GM12878 (cell line): ENCODE results near the gene UBASH3A.

Source experiments
- GABPA ChIP-seq: IDR thresholded peaks from 2 replicates; pipeline ENCODE4 v1.6.1; 2014; ENCODE audit warnings: antibody characterized with exemption, low read depth, mild to moderate bottlenecking, inconsistent platforms
- HDAC6 ChIP-seq: fragments of 200-600 bp; sonication (generic); IDR thresholded peaks from one replicate; pipeline ENCODE4 v1.8.0; 2017; ENCODE audit warnings: antibody characterized with exemption; ENCODE audit not compliant: unreplicated experiment
- LARP7 ChIP-seq: fragments of 450-650 bp; IDR thresholded peaks from 2 replicates; pipeline ENCODE4 v1.6.1; 2017; ENCODE audit warnings: mild to moderate bottlenecking
- MYC ChIP-seq: IDR thresholded peaks from 2 replicates; pipeline ENCODE4 v1.6.1; 2011; ENCODE audit warnings: mild to moderate bottlenecking, low read length, moderate library complexity, inconsistent platforms; ENCODE audit not compliant: insufficient read depth, insufficient replicate concordance, insufficient read length, severe bottlenecking
- POLR2A ChIP-seq: IDR thresholded peaks from 2 replicates; pipeline ENCODE4 v1.6.1; 2011; ENCODE audit warnings: low read depth, mild to moderate bottlenecking, low read length
- POLR2AphosphoS5 ChIP-seq: IDR thresholded peaks from 2 replicates; pipeline ENCODE4 v1.6.1; 2011; ENCODE audit warnings: mild to moderate bottlenecking, low read length, inconsistent platforms
- SREBF1 ChIP-seq: IDR thresholded peaks from 2 replicates; pipeline ENCODE4 v1.6.1; 2012; ENCODE audit warnings: mild to moderate bottlenecking, low read length
- TF ChIP-seq, protein P1 (sequence below): IDR thresholded peaks from 2 replicates; pipeline ENCODE4 v1.6.1; 2011; ENCODE audit warnings: borderline replicate concordance, low read depth, mild to moderate bottlenecking, moderate library complexity, low read length; ENCODE audit not compliant: insufficient read depth, poor library complexity, severe bottlenecking
- TF ChIP-seq, protein P2 (sequence below): fragments of 450-650 bp; IDR thresholded peaks from 2 replicates; pipeline ENCODE4 v1.6.1; 2016; ENCODE audit warnings: mild to moderate bottlenecking
- TF ChIP-seq, protein P3 (sequence below), 3 experiments: IDR thresholded peaks in 2 of 3; conservative IDR thresholded peaks in 1 of 3; 2 replicates each; pipeline ENCODE4 v1.5.1; 2011; ENCODE audit warnings: low read depth in 3 of 3, low read length in 3 of 3, mild to moderate bottlenecking in 3 of 3, control low read depth in 2 of 3, moderate library complexity in 2 of 3, inconsistent platforms in 1 of 3, mixed read lengths in 1 of 3; ENCODE audit not compliant: control insufficient read depth in 2 of 3, insufficient read depth in 1 of 3; ENCODE audit errors: extremely low read depth in 1 of 3

DNA sequence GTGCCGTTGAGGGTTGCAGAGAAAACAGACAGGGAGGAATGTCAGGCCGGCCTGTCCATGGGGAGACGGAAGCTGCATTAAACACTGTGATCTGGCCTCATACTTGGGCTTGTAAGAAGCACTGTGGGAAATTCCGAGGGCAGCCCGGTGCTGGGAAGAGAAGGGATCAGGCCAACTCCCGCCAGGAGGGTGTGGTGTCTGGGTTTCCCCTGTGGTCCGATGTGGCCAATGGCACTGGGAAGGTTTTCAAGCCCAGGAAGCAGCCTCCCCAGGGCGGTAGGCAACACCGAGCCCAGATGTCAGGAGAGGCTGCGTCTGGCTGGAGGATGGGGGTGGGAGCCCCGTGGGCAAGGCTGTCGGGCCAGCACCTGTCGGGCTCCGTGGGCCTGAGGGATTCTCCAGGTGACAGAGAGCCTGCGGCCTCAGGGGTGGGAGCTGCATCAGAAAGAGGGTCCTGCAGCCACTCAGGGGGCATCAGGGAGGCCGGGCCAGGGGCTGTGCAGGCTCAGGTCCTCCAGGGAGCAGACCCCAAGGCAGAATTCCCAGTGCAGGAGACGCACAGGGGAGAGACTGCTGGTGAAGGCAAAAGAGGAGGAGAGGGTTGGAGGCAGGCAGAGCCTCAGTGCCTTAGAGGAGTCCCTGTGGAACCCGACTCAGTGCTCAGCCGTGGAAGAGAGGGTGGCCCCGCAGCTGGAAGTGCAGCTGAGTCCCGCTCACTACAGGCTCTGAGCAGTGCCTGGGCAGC, 8.4 kb downstream of the UBASH3A start:
- TF ChIP-seq, protein P1, sequence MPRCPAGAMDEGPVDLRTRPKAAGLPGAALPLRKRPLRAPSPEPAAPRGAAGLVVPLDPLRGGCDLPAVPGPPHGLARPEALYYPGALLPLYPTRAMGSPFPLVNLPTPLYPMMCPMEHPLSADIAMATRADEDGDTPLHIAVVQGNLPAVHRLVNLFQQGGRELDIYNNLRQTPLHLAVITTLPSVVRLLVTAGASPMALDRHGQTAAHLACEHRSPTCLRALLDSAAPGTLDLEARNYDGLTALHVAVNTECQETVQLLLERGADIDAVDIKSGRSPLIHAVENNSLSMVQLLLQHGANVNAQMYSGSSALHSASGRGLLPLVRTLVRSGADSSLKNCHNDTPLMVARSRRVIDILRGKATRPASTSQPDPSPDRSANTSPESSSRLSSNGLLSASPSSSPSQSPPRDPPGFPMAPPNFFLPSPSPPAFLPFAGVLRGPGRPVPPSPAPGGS, result no peak
- TF ChIP-seq, protein P2, sequence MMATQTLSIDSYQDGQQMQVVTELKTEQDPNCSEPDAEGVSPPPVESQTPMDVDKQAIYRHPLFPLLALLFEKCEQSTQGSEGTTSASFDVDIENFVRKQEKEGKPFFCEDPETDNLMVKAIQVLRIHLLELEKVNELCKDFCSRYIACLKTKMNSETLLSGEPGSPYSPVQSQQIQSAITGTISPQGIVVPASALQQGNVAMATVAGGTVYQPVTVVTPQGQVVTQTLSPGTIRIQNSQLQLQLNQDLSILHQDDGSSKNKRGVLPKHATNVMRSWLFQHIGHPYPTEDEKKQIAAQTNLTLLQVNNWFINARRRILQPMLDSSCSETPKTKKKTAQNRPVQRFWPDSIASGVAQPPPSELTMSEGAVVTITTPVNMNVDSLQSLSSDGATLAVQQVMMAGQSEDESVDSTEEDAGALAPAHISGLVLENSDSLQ, result no peak
- no peak for TF ChIP-seq POLR2A
- TF ChIP-seq, protein P3, sequence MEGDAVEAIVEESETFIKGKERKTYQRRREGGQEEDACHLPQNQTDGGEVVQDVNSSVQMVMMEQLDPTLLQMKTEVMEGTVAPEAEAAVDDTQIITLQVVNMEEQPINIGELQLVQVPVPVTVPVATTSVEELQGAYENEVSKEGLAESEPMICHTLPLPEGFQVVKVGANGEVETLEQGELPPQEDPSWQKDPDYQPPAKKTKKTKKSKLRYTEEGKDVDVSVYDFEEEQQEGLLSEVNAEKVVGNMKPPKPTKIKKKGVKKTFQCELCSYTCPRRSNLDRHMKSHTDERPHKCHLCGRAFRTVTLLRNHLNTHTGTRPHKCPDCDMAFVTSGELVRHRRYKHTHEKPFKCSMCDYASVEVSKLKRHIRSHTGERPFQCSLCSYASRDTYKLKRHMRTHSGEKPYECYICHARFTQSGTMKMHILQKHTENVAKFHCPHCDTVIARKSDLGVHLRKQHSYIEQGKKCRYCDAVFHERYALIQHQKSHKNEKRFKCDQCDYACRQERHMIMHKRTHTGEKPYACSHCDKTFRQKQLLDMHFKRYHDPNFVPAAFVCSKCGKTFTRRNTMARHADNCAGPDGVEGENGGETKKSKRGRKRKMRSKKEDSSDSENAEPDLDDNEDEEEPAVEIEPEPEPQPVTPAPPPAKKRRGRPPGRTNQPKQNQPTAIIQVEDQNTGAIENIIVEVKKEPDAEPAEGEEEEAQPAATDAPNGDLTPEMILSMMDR (IDR thresholded peaks at IDR 0.05 in 2 of 3, conservative IDR thresholded peaks at IDR 0.05 in 1 of 3; ENCODE audit: control insufficient read depth in 2 of 3, extremely low read depth in 1 of 3, insufficient read depth in 1 of 3, low read depth in 3 of 3, low read length in 3 of 3), result no peak
- TF ChIP-seq MYC, result no peak
- TF ChIP-seq LARP7, result no peak
- no peak for TF ChIP-seq HDAC6
- TF ChIP-seq GABPA, result no peak
- TF ChIP-seq SREBF1, result no peak
- TF ChIP-seq POLR2AphosphoS5, result no peak
